CD8-positive, alpha-beta memory T cell (primary cell): ENCODE data around the gene PILRA. TPM values are rescaled to one million over a fixed set of nuclear protein-coding genes. Genes with fewer than 3 reads are reported as not detected.

Source experiments
- CTCF ChIA-PET: fragments of 350-600 bp; sonication (Branson Sonifier 250); formaldehyde crosslinking; loops from one replicate; lab custom pipeline; 2021; ENCODE audit warnings: antibody characterized with exemption; lab: Charles Lee
- POLR2A ChIA-PET: fragments of 350-600 bp; sonication (Branson Sonifier 250); formaldehyde crosslinking; loops from one replicate; lab custom pipeline; 2021; ENCODE audit warnings: antibody characterized with exemption; lab: Charles Lee
- DNase-seq, 5 donors: peaks; one replicate each; pipeline versions ENCODE4 v3.0.0 to v3.0.0-alpha.2; 2020 to 2022; ENCODE audit warnings: mixed read lengths in 1 of 5
- H3K27ac ChIP-seq: one replicate; pipeline ENCODE4 v1.7.0; 2013; ENCODE audit warnings: low read depth, mild to moderate bottlenecking, low read length, moderate library complexity
- H3K27me3 ChIP-seq: 2 replicates; pipeline ENCODE4 v1.7.0; 2013; ENCODE audit warnings: low read length, mild to moderate bottlenecking; ENCODE audit not compliant: insufficient read depth, poor library complexity, severe bottlenecking
- H3K36me3 ChIP-seq: 2 replicates; pipeline ENCODE4 v1.7.0; 2013; ENCODE audit warnings: mild to moderate bottlenecking, low read length, moderate library complexity; ENCODE audit not compliant: insufficient read depth
- H3K4me1 ChIP-seq: 2 replicates; pipeline ENCODE4 v1.7.0; 2013; ENCODE audit warnings: mild to moderate bottlenecking, low read length, moderate library complexity; ENCODE audit not compliant: insufficient read depth
- H3K4me3 ChIP-seq: 2 replicates; pipeline ENCODE4 v1.7.0; 2013; ENCODE audit warnings: mild to moderate bottlenecking, low read length
- H3K9me3 ChIP-seq: 2 replicates; pipeline ENCODE4 v1.7.0; 2013; ENCODE audit warnings: mild to moderate bottlenecking, low read length
- H3K27ac Mint-ChIP-seq, 8 donors: one replicate each; pipeline ENCODE4 v1.8.0; 2020 to 2021; ENCODE audit warnings: mixed read lengths in 8 of 8, mild to moderate bottlenecking in 6 of 8, inconsistent platforms in 3 of 8, moderate library complexity in 3 of 8
- H3K27me3 Mint-ChIP-seq, 2 donors: one replicate each; pipeline ENCODE4 v1.8.0; 2020 to 2021; ENCODE audit warnings: mixed read lengths in 2 of 2, mild to moderate bottlenecking in 1 of 2, moderate library complexity in 1 of 2
- H3K36me3 Mint-ChIP-seq, 3 donors: one replicate each; pipeline ENCODE4 v1.8.0; 2020 to 2021; ENCODE audit warnings: mixed read lengths in 3 of 3, inconsistent platforms in 1 of 3, mild to moderate bottlenecking in 1 of 3
- H3K4me1 Mint-ChIP-seq, 3 donors: one replicate each; pipeline ENCODE4 v1.8.0; 2020 to 2021; ENCODE audit warnings: mixed read lengths in 3 of 3, inconsistent platforms in 1 of 3, mild to moderate bottlenecking in 1 of 3
- H3K4me3 Mint-ChIP-seq, 7 donors: one replicate each; pipeline ENCODE4 v1.8.0; 2020 to 2021; ENCODE audit warnings: mixed read lengths in 7 of 7, mild to moderate bottlenecking in 6 of 7, moderate library complexity in 4 of 7, inconsistent platforms in 2 of 7
- H3K9me3 Mint-ChIP-seq, 5 donors: one replicate each; pipeline ENCODE4 v1.8.0; 2020 to 2022; ENCODE audit warnings: mixed read lengths in 5 of 5, mild to moderate bottlenecking in 3 of 5, moderate library complexity in 2 of 5, inconsistent platforms in 1 of 5
- polyA plus RNA-seq: library from polyadenylated mRNA; unstranded; fragments of 300-500 nt; fragmentation: Illumina TruSeq; gene quantifications from one replicate; pipeline ENCODE4 v1.2.3, GENCODE V29; 2021
- total RNA-seq, 2 experiments: library from RNA; stranded (reverse); gene quantifications; one replicate each; pipeline ENCODE4 v1.2.3, GENCODE V29; 2021

PILRA gene
- total and polyA plus RNA-seq, 3 experiments from 2014 or later = 0.37 to 1.9 (median 0.84) TPM

- Histone ChIP-seq H3K36me3 (no peaks in the 10 kb centered on the region), H3K27ac (no peak overlapping the region), H3K27me3 (peaks cover 3% of the 10 kb centered on the region), H3K9me3 (no peaks in the 10 kb centered on the region), H3K4me1 (peaks cover 5% of the 10 kb centered on the region), H3K4me3 (no peak overlapping the region)
- Mint-ChIP-seq H3K4me1 (peaks cover 0 to 3% (median 2%) of the 10 kb centered on the region in 3 donors), H3K36me3 (peaks cover 0 to 10% (median 2%) of the 10 kb centered on the region in 3 donors), H3K27ac (peak overlapping the region in 1 of 8 donors; percentile 44), H3K27me3 (no peaks in the 10 kb centered on the region), H3K9me3 (no peaks in the 10 kb centered on the region), H3K4me3 (no peak overlapping the region)
- ChIA-PET POLR2A (no interaction called here), CTCF (interaction anchor here (0.7 to 4.8 kb wide), 11 partner anchors 9 to 284 kb away, joined by 3 to 35 read pairs (median 4); partner anchors contain the start of genes GPC2, STAG3 and ZCWPW1)
- DNase-seq = no peak
These were observed 33.5 kb downstream of the PILRA start for GRCh38 chr7:100406767-100407166.

GRCh38 chr7:100407285-100408180 is 34.2 kb downstream of the PILRA start:
- Mint-ChIP-seq H3K4me3 (no peak overlapping the region), H3K4me1 (peaks cover 0 to 3% (median 2%) of the 10 kb centered on the region in 3 donors), H3K27me3 (no peaks in the 10 kb centered on the region), H3K9me3 (no peaks in the 10 kb centered on the region), H3K36me3 (peaks cover 0 to 8% (median 2%) of the 10 kb centered on the region in 3 donors), H3K27ac (no peak overlapping the region)
- H3K4me3 ChIP-seq = no peak overlapping the region
- H3K36me3 ChIP-seq = no peaks in the 10 kb centered on the region
- peaks cover 3% of the 10 kb centered on the region for H3K27me3 ChIP-seq
- no peaks in the 10 kb centered on the region for H3K9me3 ChIP-seq
- no peak overlapping the region for H3K27ac ChIP-seq
- peak in 4 of 5 donors; percentile 6 to 62 (median 56) for DNase-seq
- CTCF ChIA-PET = interaction anchor here (0.7 to 4.8 kb wide), 16 partner anchors 9 to 428 kb away, joined by 3 to 35 read pairs (median 4); partner anchors contain the start of genes GPC2, STAG3 and ZCWPW1
- H3K4me1 ChIP-seq = peaks cover 5% of the 10 kb centered on the region
- POLR2A ChIA-PET = interaction anchor here (0.5 to 1.5 kb wide), 2 partner anchors 19 to 21 kb away, joined by 6 to 9 read pairs; partner anchors contain the start of gene ZCWPW1

- ChIA-PET POLR2A (no interaction called here), CTCF (interaction anchor here (1.0 kb wide), 1 partner anchor 17 kb away, joined by 3 read pairs; the partner anchor contains the start of gene ZCWPW1)
- peaks cover 0 to 3% of the 10 kb centered on the region in 2 donors for H3K27me3 Mint-ChIP-seq
- H3K27ac Mint-ChIP-seq = peak overlapping the region in 1 of 8 donors; percentile 12
- H3K4me1 ChIP-seq = peaks cover 5% of the 10 kb centered on the region
- H3K4me3 ChIP-seq = no peak overlapping the region
- peaks cover 0 to 3% (median 2%) of the 10 kb centered on the region in 3 donors for H3K4me1 Mint-ChIP-seq
- no peaks in the 10 kb centered on the region for H3K9me3 ChIP-seq
- peaks cover 3% of the 10 kb centered on the region for H3K27me3 ChIP-seq
- no peak overlapping the region for H3K27ac ChIP-seq
- no peaks in the 10 kb centered on the region for H3K9me3 Mint-ChIP-seq
- H3K36me3 Mint-ChIP-seq = peaks cover 0 to 5% (median 4%) of the 10 kb centered on the region in 3 donors
- H3K36me3 ChIP-seq = no peaks in the 10 kb centered on the region
- no peak overlapping the region for H3K4me3 Mint-ChIP-seq
- no peak for DNase-seq
These were observed 37.8 kb downstream of the PILRA start for GRCh38 chr7:100411101-100411500.

GRCh38 chr7:100413346-100413745 is 40.1 kb downstream of the PILRA start:
- H3K36me3 ChIP-seq = no peaks in the 10 kb centered on the region
- H3K27ac ChIP-seq = no peak overlapping the region
- no peak for DNase-seq
- Mint-ChIP-seq H3K36me3 (peaks cover 0 to 5% (median 4%) of the 10 kb centered on the region in 3 donors), H3K4me3 (no peak overlapping the region), H3K9me3 (no peaks in the 10 kb centered on the region), H3K4me1 (no peaks in the 10 kb centered on the region), H3K27ac (no peak overlapping the region), H3K27me3 (peaks cover 0 to 3% of the 10 kb centered on the region in 2 donors)
- no peaks in the 10 kb centered on the region for H3K9me3 ChIP-seq
- ChIA-PET CTCF (no interaction called here), POLR2A (no interaction called here)
- no peaks in the 10 kb centered on the region for H3K4me1 ChIP-seq
- H3K4me3 ChIP-seq = no peak overlapping the region
- peaks cover 3% of the 10 kb centered on the region for H3K27me3 ChIP-seq

- H3K4me1 ChIP-seq = no peaks in the 10 kb centered on the region
- Mint-ChIP-seq H3K4me1 (no peaks in the 10 kb centered on the region), H3K27ac (no peak overlapping the region), H3K9me3 (no peaks in the 10 kb centered on the region), H3K4me3 (no peak overlapping the region), H3K36me3 (peaks cover 0 to 5% (median 4%) of the 10 kb centered on the region in 3 donors), H3K27me3 (peaks cover 0 to 3% of the 10 kb centered on the region in 2 donors)
- peaks cover 3% of the 10 kb centered on the region for H3K27me3 ChIP-seq
- H3K36me3 ChIP-seq = no peaks in the 10 kb centered on the region
- no peak for DNase-seq
- ChIA-PET CTCF (interaction anchor here (1.6 kb wide), 1 partner anchor 37 kb away, joined by 4 read pairs; no protein-coding TSS in a partner anchor), POLR2A (no interaction called here)
- H3K27ac ChIP-seq = no peak overlapping the region
- no peaks in the 10 kb centered on the region for H3K9me3 ChIP-seq
- H3K4me3 ChIP-seq = no peak overlapping the region
These were observed 40.6 kb downstream of the PILRA start for GRCh38 chr7:100413889-100414288.

- no peak overlapping the region for H3K27ac ChIP-seq
- peaks cover 0 to 5% (median 4%) of the 10 kb centered on the region in 3 donors for H3K36me3 Mint-ChIP-seq
- H3K36me3 ChIP-seq = no peaks in the 10 kb centered on the region
- no peak overlapping the region for H3K27ac Mint-ChIP-seq
- DNase-seq = no peak
- no peaks in the 10 kb centered on the region for H3K9me3 Mint-ChIP-seq
- POLR2A ChIA-PET = no interaction called here
- H3K4me3 Mint-ChIP-seq = no peak overlapping the region
- H3K4me1 ChIP-seq = no peaks in the 10 kb centered on the region
- H3K9me3 ChIP-seq = no peaks in the 10 kb centered on the region
- no peak overlapping the region for H3K4me3 ChIP-seq
- CTCF ChIA-PET = interaction anchor here (1.6 to 2.3 kb wide), 2 partner anchors 7 to 35 kb away, joined by 4 to 8 read pairs; no protein-coding TSS in a partner anchor
- peaks cover 0 to 3% of the 10 kb centered on the region in 2 donors for H3K27me3 Mint-ChIP-seq
- H3K27me3 ChIP-seq = no peaks in the 10 kb centered on the region
- no peaks in the 10 kb centered on the region for H3K4me1 Mint-ChIP-seq
These were observed 42.2 kb downstream of the PILRA start for GRCh38 chr7:100415448-100415847.

- H3K27ac ChIP-seq = no peak overlapping the region
- H3K4me1 ChIP-seq = no peaks in the 10 kb centered on the region
- Mint-ChIP-seq H3K27ac (peak overlapping the region in 1 of 8 donors; percentile 52), H3K36me3 (peaks cover 0 to 6% (median 5%) of the 10 kb centered on the region in 3 donors), H3K4me3 (peak overlapping the region in 1 of 7 donors; percentile 61), H3K9me3 (no peaks in the 10 kb centered on the region), H3K27me3 (no peaks in the 10 kb centered on the region), H3K4me1 (no peaks in the 10 kb centered on the region)
- no peaks in the 10 kb centered on the region for H3K9me3 ChIP-seq
- no peak for DNase-seq
- ChIA-PET POLR2A (no interaction called here), CTCF (interaction anchor here (1.2 kb wide), 1 partner anchor 11 kb away, joined by 4 read pairs; no protein-coding TSS in a partner anchor)
- no peaks in the 10 kb centered on the region for H3K36me3 ChIP-seq
- no peak overlapping the region for H3K4me3 ChIP-seq
- no peaks in the 10 kb centered on the region for H3K27me3 ChIP-seq
These were observed 45.8 kb downstream of the PILRA start for GRCh38 chr7:100418930-100419659.
